Neural progenitor cell (in vitro differentiated cells): ENCODE data around the gene MAGI3. TPM values are rescaled to one million over a fixed set of nuclear protein-coding genes. Genes with fewer than 3 reads are reported as not detected.

ENCODE experiments used
- DNase-seq: peaks from one replicate; pipeline ENCODE4 v3.0.0-alpha.2; 2016; ENCODE audit warnings: low spot score
- H2AFZ ChIP-seq: fragments of 200-600 bp; sonication (generic); replicated peaks from 2 replicates; pipeline ENCODE4 v1.6.1; 2016; ENCODE audit warnings: antibody characterized with exemption
- H3F3A ChIP-seq: fragments of 200-600 bp; sonication (generic); 2 replicates; pipeline ENCODE4 v1.6.1; 2016; ENCODE audit warnings: antibody characterized with exemption, low read depth
- H3K27ac ChIP-seq: fragments of 200-600 bp; sonication (generic); 2 replicates; pipeline ENCODE4 v1.5.1; 2016; ENCODE audit warnings: mild to moderate bottlenecking
- H3K27me3 ChIP-seq: fragments of 200-600 bp; sonication (generic); 2 replicates; pipeline ENCODE4 v1.6.1; 2016; ENCODE audit warnings: mild to moderate bottlenecking, moderate library complexity
- H3K36me3 ChIP-seq: fragments of 200-600 bp; sonication (generic); 2 replicates; pipeline ENCODE4 v1.5.1; 2016
- H3K4me1 ChIP-seq: fragments of 200-600 bp; sonication (generic); 2 replicates; pipeline ENCODE4 v1.6.1; 2016; ENCODE audit warnings: mixed run types
- H3K4me2 ChIP-seq: fragments of 200-600 bp; sonication (generic); 2 replicates; pipeline ENCODE4 v1.6.1; 2016
- H3K4me3 ChIP-seq: fragments of 200-600 bp; sonication (generic); 2 replicates; pipeline ENCODE4 v1.5.1; 2016
- H3K79me2 ChIP-seq: fragments of 200-600 bp; sonication (generic); 2 replicates; pipeline ENCODE4 v1.6.1; 2016; ENCODE audit warnings: low read depth
- H3K9ac ChIP-seq: fragments of 200-600 bp; sonication (generic); 2 replicates; pipeline ENCODE4 v1.6.1; 2016
- H3K9me3 ChIP-seq: fragments of 200-600 bp; sonication (generic); 2 replicates; pipeline ENCODE4 v1.5.1; 2016; ENCODE audit warnings: low read depth
- H4K20me1 ChIP-seq: fragments of 200-600 bp; sonication (generic); 2 replicates; pipeline ENCODE4 v1.6.1; 2016; ENCODE audit warnings: low read depth
- H3K27ac Mint-ChIP-seq: 3 replicates; pipeline ENCODE4 v1.8.0; 2021; ENCODE audit warnings: mixed read lengths
- H3K27me3 Mint-ChIP-seq: 2 replicates; pipeline ENCODE4 v1.8.0; 2022; ENCODE audit warnings: low read depth, mild to moderate bottlenecking, inconsistent platforms, moderate library complexity, mixed read lengths; ENCODE audit not compliant: insufficient read depth
- H3K36me3 Mint-ChIP-seq: 3 replicates; pipeline ENCODE4 v1.8.0; 2021; ENCODE audit warnings: mixed read lengths
- H3K4me1 Mint-ChIP-seq: 3 replicates; pipeline ENCODE4 v1.8.0; 2021; ENCODE audit warnings: mixed read lengths
- H3K4me3 Mint-ChIP-seq: 3 replicates; pipeline ENCODE4 v1.8.0; 2021; ENCODE audit warnings: mild to moderate bottlenecking, moderate library complexity, mixed read lengths
- H3K9me3 Mint-ChIP-seq: 3 replicates; pipeline ENCODE4 v1.8.0; 2020; ENCODE audit warnings: mixed read lengths
- CTCF ChIP-seq: fragments of 200-600 bp; sonication (generic); IDR thresholded peaks from 2 replicates; pipeline ENCODE4 v1.5.1; 2017; ENCODE audit warnings: antibody characterized with exemption, mild to moderate bottlenecking
- EZH2 ChIP-seq: fragments of 200-600 bp; sonication (generic); IDR thresholded peaks from 2 replicates; pipeline ENCODE4 v1.6.1; 2017; ENCODE audit warnings: antibody characterized with exemption, mild to moderate bottlenecking, moderate library complexity
- EZH2phosphoT487 ChIP-seq: fragments of 200-600 bp; sonication (generic); IDR thresholded peaks from 2 replicates; pipeline ENCODE4 v1.6.1; 2017; ENCODE audit warnings: antibody characterized with exemption
- total RNA-seq: library from RNA; depleted of rRNA; stranded (reverse); fragments of >200 nt; gene quantifications from 2 replicates; pipeline ENCODE4 v1.2.3, GENCODE V29; 2015; ENCODE audit warnings: low replicate concordance

MAGI3 gene
- total RNA-seq, 1 donor from 2014 or later, result 26.9 TPM

DNA sequence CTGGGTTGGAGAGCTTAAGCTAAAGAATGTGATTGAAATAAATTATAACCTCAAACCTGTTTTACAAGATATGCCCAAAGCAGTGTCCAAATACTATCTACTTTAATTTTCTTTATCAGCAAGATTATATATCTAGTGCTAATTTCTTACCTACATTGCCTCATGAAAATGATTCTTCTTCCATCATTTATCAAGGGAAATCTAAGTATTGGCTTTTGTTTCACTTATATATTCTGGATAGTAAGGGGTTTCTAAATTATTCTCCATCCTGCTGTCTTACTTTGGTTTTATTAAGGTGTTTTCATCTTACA, 287.8 kb downstream of the MAGI3 start:
- Histone ChIP-seq H3K9ac (no peak overlapping the region), H3K27me3 (no peaks in the 10 kb centered on the region), H3F3A (peaks cover under 1% of the 10 kb centered on the region), H3K4me2 (no peak overlapping the region), H3K4me1 (no peaks in the 10 kb centered on the region), H3K4me3 (no peak overlapping the region), H3K36me3 (no peaks in the 10 kb centered on the region), H3K79me2 (no peaks in the 10 kb centered on the region), H2AFZ (no peak overlapping the region), H3K9me3 (no peaks in the 10 kb centered on the region), H4K20me1 (no peaks in the 10 kb centered on the region), H3K27ac (no peak overlapping the region)
- Mint-ChIP-seq H3K4me1 (no peaks in the 10 kb centered on the region), H3K36me3 (peaks cover 7% of the 10 kb centered on the region), H3K4me3 (no peak overlapping the region), H3K27me3 (no peaks in the 10 kb centered on the region), H3K27ac (no peak overlapping the region), H3K9me3 (no peaks in the 10 kb centered on the region)
- no peak for DNase-seq
- no peak for TF ChIP-seq EZH2phosphoT487
- no peak for TF ChIP-seq EZH2
- TF ChIP-seq CTCF, result no peak

DNA sequence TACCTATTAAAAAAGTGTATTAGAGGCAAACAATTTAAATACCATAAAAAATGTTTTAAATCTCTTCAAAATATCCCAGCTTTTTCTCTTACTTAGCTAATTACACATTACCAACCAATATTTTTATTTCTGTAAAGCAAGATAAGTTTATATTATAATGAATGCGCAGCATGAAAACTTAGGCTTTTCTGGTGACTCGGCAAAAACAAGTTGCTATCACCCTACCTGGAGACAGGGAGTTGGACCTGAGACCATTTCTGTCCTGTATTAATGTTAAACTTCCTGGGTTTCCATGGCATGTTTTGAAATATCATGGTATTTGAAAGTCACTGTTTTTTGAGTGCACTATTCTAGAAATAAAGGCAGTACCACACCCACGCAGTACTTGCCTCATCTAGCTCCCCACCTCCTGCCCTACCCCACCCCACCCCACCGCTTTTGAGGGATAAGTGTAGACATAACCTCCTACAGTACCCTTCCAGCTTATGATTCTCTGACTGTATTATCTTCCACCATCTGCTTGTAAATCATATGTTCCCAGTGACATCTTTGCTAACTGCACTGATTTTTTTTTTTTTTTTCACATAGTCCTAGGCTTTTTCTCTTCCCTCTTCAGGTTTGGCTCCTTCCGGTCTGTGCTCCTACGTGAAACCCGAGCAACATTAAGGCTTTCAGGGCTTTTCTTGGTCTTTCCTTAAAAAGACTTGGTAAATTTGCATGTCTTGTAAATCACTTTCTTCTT, 291.5 kb downstream of the MAGI3 start:
- H3K4me2 ChIP-seq, result no peak overlapping the region
- DNase-seq, result no peak
- TF ChIP-seq EZH2phosphoT487, result no peak
- TF ChIP-seq EZH2, result no peak
- TF ChIP-seq CTCF, result no peak
- H3K4me3 Mint-ChIP-seq, result no peak overlapping the region
- H3K27me3 Mint-ChIP-seq, result peaks cover 3% of the 10 kb centered on the region
- no peaks in the 10 kb centered on the region for H3K27me3 ChIP-seq
- no peak overlapping the region for H3K4me3 ChIP-seq
- H3K36me3 Mint-ChIP-seq, result peaks cover 9% of the 10 kb centered on the region
- no peaks in the 10 kb centered on the region for H3K79me2 ChIP-seq
- peaks cover 8% of the 10 kb centered on the region for H3F3A ChIP-seq
- no peak overlapping the region for H2AFZ ChIP-seq
- H3K4me1 ChIP-seq, result peaks cover 5% of the 10 kb centered on the region
- no peaks in the 10 kb centered on the region for H3K4me1 Mint-ChIP-seq
- no peak overlapping the region for H3K9ac ChIP-seq
- no peaks in the 10 kb centered on the region for H3K9me3 Mint-ChIP-seq
- H4K20me1 ChIP-seq, result no peaks in the 10 kb centered on the region
- H3K27ac Mint-ChIP-seq, result no peak overlapping the region
- no peak overlapping the region for H3K27ac ChIP-seq
- no peaks in the 10 kb centered on the region for H3K36me3 ChIP-seq
- H3K9me3 ChIP-seq, result no peaks in the 10 kb centered on the region

GRCh38 chr1:113683384-113684152, 293.3 kb downstream of the MAGI3 start:
- Histone ChIP-seq H3K4me3 (no peak overlapping the region), H3K9me3 (no peaks in the 10 kb centered on the region), H3F3A (peaks cover 8% of the 10 kb centered on the region), H3K4me1 (peaks cover 5% of the 10 kb centered on the region), H3K27ac (peak overlapping the region; percentile 11), H3K36me3 (no peaks in the 10 kb centered on the region), H3K9ac (no peak overlapping the region), H3K4me2 (no peak overlapping the region), H2AFZ (no peak overlapping the region), H4K20me1 (no peaks in the 10 kb centered on the region), H3K27me3 (no peaks in the 10 kb centered on the region), H3K79me2 (no peaks in the 10 kb centered on the region)
- no peak overlapping the region for H3K27ac Mint-ChIP-seq
- peaks cover 3% of the 10 kb centered on the region for H3K27me3 Mint-ChIP-seq
- no peaks in the 10 kb centered on the region for H3K9me3 Mint-ChIP-seq
- DNase-seq, result no peak
- no peaks in the 10 kb centered on the region for H3K4me1 Mint-ChIP-seq
- no peak overlapping the region for H3K4me3 Mint-ChIP-seq
- peaks cover 10% of the 10 kb centered on the region for H3K36me3 Mint-ChIP-seq
- TF ChIP-seq CTCF (no peak), EZH2 (no peak), EZH2phosphoT487 (no peak)
